ENCODE results near the gene LILRA1. TPM values are rescaled to one million over a fixed set of nuclear protein-coding genes. Genes with fewer than 3 reads are reported as not detected.

Gene LILRA1
- total and polyA plus RNA-seq, 8 donors, result 0.45 to 13.5 (median 0.58) TPM

DNA sequence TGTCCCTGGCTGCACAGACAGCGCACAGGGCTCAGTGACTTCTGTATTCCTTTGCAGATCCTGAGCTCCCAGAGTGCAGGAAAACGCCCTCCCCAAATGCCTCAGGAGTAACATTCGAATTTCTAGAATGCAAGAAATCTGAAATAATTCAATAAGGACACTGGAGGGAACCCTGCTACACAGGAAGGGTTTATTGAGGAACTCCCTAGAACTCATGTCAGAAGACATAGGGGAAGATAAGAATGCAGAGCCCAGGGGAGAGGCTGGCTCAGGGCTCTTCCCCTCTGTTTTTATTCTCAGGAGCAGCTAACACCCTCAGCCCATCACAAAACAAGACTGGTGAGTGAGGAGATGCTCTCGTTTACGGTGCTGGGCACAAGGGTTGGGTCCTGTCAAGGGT, 6.8 kb downstream of the LILRA1 start:
- no peak for DNase-seq
- Histone ChIP-seq H3K4me3 (no peak overlapping the region), H3K27ac (no peak overlapping the region), H3K4me1 (peaks cover 0 to under 1% of the 10 kb centered on the region in 2 donors), H3K36me3 (no peaks in the 10 kb centered on the region), H3K9me3 (peaks cover 0 to 5% of the 10 kb centered on the region in 2 donors), H3K27me3 (peaks cover 0 to 46% of the 10 kb centered on the region in 2 donors)
- intact Hi-C loops (cut with DNase I), result no loop called here
- ATAC-seq, result peak; percentile 54
- TF ChIP-seq, protein P1, sequence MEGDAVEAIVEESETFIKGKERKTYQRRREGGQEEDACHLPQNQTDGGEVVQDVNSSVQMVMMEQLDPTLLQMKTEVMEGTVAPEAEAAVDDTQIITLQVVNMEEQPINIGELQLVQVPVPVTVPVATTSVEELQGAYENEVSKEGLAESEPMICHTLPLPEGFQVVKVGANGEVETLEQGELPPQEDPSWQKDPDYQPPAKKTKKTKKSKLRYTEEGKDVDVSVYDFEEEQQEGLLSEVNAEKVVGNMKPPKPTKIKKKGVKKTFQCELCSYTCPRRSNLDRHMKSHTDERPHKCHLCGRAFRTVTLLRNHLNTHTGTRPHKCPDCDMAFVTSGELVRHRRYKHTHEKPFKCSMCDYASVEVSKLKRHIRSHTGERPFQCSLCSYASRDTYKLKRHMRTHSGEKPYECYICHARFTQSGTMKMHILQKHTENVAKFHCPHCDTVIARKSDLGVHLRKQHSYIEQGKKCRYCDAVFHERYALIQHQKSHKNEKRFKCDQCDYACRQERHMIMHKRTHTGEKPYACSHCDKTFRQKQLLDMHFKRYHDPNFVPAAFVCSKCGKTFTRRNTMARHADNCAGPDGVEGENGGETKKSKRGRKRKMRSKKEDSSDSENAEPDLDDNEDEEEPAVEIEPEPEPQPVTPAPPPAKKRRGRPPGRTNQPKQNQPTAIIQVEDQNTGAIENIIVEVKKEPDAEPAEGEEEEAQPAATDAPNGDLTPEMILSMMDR (IDR thresholded peaks at IDR 0.05), result no peak

DNA sequence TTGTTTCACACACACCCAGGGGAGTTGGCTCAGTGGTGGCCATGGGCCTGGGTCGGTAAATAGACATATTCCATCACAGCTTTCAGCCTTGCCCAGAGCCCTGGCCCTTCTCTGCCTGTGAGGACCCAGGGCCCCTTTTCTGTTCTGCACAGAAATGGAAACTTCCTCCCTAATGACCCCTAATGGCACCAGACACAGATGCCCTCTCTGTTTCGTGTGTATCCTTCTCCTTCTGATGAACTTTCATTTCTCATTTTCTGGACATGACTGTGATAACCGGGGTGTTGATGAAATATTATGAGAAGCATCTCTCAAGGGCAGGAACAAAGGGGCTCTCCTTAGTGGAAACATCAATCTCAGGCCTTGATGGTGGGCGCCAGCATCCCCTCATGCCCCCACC, 12.8 kb downstream of the LILRA1 start:
- Histone ChIP-seq H3K27me3 (peaks cover 0 to 32% of the 10 kb centered on the region in 2 donors), H3K4me1 (peaks cover 0 to 10% of the 10 kb centered on the region in 2 donors), H3K36me3 (no peaks in the 10 kb centered on the region), H3K9me3 (peaks cover 0 to 6% of the 10 kb centered on the region in 2 donors), H3K4me3 (no peak overlapping the region), H3K27ac (peak overlapping the region in 1 of 2 donors; percentile 76)
- DNase-seq, result no peak
- TF ChIP-seq, protein P1 (IDR thresholded peaks at IDR 0.05), result no peak
- intact Hi-C loops (cut with DNase I), result no loop called here
- peak; percentile 64 for ATAC-seq

DNA sequence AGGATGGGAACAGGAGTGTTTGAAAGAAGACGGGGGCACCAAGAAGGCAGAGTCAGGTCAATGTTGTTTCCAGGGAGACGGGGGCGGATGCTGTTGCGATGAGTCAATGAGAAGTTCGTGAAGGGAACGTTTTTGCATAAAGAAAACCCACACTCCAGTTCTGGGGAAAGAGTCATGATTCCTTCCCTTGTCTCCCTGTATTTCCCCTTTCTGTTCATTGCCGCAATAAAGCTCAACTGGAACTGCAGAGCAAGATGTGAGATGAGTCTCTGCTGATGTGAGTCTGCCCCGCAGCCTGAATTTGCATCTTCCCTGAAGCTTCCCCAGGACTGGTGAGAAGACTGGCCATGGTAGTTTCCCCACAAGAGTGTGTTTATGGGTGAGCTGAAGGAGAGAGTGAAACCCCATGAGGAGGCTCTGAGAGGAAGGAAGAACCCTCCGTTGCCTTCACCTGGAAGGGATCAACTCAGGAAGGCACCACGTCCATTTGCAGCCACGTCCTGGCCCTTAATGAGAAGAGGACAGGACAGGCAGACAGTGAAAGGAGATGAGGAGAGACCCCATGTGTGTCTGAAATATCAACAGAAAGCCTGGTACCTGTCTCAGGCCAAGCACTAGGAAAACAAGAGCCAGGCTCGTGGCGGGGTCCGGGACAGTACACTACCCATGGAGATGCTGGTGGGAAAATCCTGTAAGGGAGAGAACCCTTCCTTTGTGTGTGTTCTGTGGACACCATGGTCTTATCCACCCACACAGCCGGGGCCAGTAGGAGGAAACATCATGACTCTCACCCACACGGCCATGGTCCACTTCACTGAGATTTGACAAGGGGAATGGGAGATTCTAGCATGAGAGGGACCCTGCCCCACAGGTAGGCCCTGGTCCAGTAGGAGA, 13.7 kb downstream of the LILRA1 start:
- H3K4me3 ChIP-seq, result no peak overlapping the region
- peaks cover 0 to 6% of the 10 kb centered on the region in 2 donors for H3K9me3 ChIP-seq
- TF ChIP-seq, protein P1 (IDR thresholded peaks at IDR 0.05), result no peak
- intact Hi-C loops (cut with DNase I), result no loop called here
- H3K27me3 ChIP-seq, result peaks cover 0 to 31% of the 10 kb centered on the region in 2 donors
- peak overlapping the region in 1 of 2 donors; percentile 76 for H3K27ac ChIP-seq
- DNase-seq, result no peak
- peak; percentile 81 for ATAC-seq
- H3K4me1 ChIP-seq, result peaks cover 0 to 11% of the 10 kb centered on the region in 2 donors
- H3K36me3 ChIP-seq, result no peaks in the 10 kb centered on the region

DNA sequence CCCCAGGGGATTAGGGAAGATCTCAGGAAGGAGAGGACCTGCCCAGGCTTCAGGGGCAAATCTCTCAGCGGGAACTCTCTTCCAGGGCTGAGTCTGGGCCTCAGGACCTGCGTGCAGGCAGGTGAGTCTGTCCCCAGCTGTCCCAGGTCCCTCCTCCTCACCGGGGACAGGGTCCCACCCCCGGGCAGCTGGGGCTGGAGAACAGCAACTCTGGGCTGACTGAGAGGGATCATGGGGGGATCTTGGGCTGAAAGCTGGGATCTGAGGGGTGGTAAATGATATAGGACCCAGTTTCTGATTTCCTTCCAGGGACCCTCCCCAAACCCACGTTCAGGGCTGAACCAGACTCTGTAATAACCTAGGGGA, 14.3 kb downstream of the LILRA1 start:
- ATAC-seq, result no peak
- Histone ChIP-seq H3K27me3 (peaks cover 0 to 28% of the 10 kb centered on the region in 2 donors), H3K27ac (peak overlapping the region in 1 of 2 donors; percentile 76), H3K9me3 (peaks cover 0 to 6% of the 10 kb centered on the region in 2 donors), H3K36me3 (no peaks in the 10 kb centered on the region), H3K4me3 (no peak overlapping the region), H3K4me1 (peaks cover 0 to 17% of the 10 kb centered on the region in 2 donors)
- TF ChIP-seq, protein P1 (IDR thresholded peaks at IDR 0.05), result no peak
- no peak for DNase-seq
- intact Hi-C loops (cut with DNase I), result no loop called here

DNA sequence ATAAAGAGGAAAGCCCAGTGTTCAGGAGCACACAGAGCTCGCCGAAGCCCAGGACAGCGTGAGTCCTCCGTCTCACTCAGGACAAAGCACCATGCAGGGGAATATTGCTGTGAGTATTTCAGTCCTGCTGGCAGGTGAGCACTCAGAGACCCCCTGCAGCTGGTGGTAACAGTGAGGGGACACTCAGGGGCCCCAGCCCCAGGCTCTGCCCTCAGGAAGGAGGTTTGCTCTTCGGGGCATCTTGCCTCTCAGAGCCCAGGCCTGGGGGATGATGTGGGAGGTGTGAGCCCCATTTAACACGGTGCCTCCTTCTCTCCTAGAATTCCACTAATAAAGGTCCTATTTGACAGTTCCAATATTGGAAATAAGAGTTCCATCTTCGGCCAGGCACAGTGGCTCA, 14.8 kb downstream of the LILRA1 start:
- H3K4me3 ChIP-seq, result no peak overlapping the region
- peaks cover 0 to 24% of the 10 kb centered on the region in 2 donors for H3K27me3 ChIP-seq
- no peaks in the 10 kb centered on the region for H3K36me3 ChIP-seq
- ATAC-seq (no peak), DNase-seq (no peak)
- H3K4me1 ChIP-seq, result peaks cover 0 to 19% of the 10 kb centered on the region in 2 donors
- peak overlapping the region in 1 of 2 donors; percentile 76 for H3K27ac ChIP-seq
- peaks cover 0 to 6% of the 10 kb centered on the region in 2 donors for H3K9me3 ChIP-seq
- TF ChIP-seq, protein P1 (IDR thresholded peaks at IDR 0.05), result no peak
- intact Hi-C loops (cut with DNase I), result no loop called here
